HT1080 (cell line): ENCODE results near the gene UBD. TPM values are rescaled to one million over a fixed set of nuclear protein-coding genes. Genes with fewer than 3 reads are reported as not detected.

Experiments
- DNase-seq: peaks from one replicate; pipeline ENCODE4 v3.0.0-alpha.2; 2015; ENCODE audit warnings: low read depth
- small RNA-seq: library from RNA; depleted of rRNA; stranded (forward); fragments of <200 nt; gene quantifications from one replicate; pipeline ENCODE3, GENCODE V24; 2014
- total RNA-seq: library from RNA; depleted of rRNA; stranded (reverse); fragments of >200 nt; shearing (Covaris generic); gene quantifications from 2 replicates; pipeline ENCODE4 v1.2.3, GENCODE V29; 2014; rRNA removed

Gene UBD
- total RNA-seq, 1 experiment from 2014 or later = not detected

DNA sequence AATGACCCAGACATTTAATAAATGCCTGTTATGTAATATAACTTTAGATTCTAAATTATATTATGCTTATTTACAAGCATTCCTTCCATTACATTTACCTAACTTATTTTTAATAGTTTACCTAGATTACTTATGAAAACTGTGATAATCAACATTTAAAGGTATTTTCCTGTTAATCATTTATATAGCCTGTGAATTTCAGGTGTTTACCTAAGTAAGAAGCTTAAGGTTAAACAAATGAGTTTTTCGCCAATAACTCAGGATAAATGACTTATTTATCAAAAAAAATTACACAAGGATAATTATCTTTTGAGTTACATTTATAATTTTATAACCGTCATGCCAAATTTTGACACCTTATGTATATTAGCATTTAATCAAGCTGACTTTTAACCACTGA, 35.5 kb downstream of the UBD start:
- no peak for DNase-seq

DNA sequence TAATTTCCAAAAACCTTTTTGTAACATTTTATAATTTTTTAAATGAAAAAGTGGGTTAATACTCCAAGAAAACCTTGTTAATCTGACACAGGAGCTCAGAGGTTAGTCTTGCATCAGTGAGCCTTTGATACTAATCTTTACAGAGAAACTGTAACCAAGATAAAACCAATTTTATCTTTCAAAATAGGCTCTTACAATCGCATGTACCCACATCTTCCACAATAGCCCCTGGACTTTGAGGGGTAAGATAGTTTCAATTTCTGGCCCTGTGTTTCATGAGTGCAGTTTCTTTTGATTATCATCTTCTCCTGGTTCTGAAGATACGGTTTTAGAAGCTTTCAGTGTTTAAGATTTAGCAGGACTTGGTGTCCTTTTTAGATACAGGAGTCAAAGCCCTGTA, 37.3 kb downstream of the UBD start:
- no peak for DNase-seq

DNA sequence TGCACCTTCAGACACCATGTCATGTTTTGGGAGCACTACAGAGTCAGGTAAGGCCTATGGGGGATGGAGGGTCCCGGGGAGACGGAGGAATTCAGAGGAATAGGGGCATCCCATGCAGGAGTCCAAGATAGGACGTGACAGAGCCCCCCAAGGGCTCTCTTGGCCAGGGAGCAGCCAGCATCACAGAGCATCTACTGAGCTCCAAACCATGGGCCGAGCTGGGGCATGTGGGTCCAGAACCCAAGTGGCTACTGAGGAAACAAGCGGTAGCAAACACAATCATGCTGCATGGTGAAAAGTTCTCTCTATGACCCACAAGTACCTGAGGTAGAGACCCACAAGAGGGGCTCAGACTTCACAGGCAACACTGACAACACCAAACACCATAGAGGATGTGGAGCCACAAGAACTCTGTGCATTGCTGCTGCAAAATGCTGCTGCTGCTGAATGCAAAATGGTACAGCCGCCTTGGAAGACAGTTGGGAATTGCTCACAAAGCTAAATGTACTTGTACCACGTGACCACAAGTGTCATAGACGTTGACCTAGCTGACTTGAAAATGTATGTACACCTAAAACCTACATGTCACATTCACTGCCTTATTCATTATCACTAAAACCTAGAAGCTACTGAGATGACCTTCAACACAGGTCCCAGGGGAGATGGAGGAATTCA, 38.4 kb downstream of the UBD start:
- no peak for DNase-seq

DNA sequence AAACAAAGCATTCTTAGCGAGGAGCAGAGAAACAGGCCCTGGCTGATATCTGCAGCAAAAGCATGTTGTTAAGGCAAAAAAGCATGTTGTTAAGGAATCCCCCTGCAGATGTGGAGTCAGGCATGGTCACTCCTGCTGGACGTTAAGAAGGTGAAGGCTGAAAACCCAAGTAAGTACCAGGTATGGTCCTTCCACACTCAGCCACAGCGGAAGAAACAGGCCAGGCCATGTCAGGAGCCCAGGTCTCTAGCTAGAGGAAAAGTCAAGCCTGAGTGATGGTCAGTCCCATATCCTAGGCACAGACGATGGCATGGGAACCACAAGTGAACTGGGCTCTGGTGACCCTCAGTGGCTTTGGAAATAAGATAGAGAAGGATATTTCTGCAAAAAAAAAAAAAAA, 39.3 kb downstream of the UBD start:
- no peak for DNase-seq

DNA sequence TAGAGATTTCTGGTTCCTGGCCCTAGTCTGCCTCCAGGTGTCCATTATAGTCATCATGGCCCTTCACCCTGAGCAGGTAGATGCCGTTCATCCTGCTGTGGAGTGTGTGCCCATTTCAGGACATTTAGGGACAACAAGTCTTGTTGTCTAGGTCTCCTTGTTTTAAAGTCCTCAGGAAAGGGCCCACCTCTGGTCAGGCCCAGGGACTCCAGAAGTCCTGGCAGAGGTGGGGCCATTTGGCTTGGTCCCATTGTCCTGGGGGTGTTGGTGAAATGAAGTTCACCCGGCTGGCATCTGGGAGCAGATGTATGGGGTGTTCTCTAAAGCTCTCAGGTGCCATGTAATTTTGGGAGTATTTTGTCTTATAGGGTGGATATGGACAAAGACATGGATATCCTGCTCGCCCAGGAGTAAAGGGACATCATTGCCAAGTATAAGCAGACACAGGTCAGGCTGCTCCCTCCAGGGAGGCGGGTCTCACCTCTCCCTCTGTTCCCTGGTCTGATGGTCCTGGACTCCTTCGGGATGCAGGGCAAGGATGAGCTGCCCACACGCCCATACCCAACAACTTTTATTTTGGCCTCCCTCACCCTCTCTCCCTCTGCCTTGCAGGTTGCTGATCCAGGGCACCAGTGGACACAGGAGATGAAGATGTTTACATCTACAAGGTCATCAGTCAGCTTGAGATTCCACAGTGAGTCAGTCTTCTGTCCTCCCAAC, 40.1 kb downstream of the UBD start:
- no peak for DNase-seq

DNA sequence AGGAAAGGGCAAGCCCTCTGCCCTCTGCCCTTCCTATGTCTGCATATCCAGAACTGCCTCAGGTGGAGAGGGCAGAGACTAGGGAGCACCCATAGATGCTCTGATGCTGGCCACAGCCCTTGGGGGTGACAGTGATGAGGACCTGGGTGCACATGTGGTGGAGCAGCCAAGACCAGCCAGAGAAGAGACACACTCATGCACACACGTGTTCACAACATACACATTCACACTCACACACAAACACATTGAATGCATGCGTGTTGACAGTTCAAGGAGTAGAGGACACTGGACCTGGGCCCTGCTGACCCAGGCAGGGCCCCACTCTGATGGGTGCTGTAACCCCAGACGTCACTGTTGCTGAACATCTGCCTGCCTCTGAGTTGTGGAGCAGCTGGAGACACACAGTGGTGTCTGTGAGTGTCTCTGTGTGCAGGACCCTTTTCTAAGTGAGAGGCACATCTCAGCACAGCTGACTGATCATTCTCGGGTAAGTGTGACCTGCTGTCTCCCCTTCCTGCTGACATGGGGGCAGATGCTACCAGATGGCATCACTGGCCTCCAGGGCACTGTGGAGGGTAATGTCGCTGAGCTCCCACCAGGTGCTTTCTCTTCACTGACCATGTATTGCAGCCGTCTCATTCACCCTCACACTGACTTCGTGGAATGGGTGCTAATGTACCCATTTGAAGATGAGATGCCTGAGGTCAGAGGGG, 41.6 kb downstream of the UBD start:
- no peak for DNase-seq

DNA sequence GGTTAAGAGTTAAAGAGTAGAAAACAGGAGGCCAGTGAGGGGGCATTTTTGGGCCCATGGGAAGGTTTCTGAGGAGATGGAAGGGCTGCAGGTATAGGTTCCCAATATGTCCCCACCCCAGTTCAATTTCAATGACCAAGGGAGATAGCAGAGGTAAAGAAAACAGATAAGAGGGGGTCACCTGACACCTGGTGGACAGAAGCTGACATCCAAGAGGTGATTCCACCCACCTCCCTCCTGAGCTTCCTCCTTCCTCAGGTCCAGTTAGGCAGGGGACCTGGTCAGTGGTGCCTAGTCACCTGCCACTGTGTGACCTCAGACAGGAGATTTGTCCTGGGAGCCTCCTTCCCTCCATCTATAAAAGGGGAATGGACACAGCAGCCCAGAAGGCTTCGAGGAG, 42.3 kb downstream of the UBD start:
- DNase-seq = no peak

DNA sequence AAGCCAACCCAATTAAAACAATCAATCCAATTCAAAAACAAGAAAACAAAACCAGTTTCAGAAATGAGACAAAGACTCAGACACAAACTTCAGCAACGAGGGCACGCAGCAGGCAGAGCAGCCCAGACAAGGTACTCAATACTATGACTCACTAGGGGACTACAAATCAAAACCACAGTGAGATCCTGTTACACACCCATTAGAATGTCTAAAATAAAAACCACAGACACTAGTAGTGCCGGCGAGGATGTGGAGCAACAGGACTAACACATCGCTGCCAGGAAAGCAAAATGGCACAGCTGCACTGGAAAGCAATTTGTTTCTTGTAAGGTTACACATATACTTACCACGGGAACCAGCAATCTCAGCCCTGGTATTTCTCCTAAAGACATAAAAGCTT, 43.4 kb downstream of the UBD start:
- peak; percentile 91 for DNase-seq

DNA sequence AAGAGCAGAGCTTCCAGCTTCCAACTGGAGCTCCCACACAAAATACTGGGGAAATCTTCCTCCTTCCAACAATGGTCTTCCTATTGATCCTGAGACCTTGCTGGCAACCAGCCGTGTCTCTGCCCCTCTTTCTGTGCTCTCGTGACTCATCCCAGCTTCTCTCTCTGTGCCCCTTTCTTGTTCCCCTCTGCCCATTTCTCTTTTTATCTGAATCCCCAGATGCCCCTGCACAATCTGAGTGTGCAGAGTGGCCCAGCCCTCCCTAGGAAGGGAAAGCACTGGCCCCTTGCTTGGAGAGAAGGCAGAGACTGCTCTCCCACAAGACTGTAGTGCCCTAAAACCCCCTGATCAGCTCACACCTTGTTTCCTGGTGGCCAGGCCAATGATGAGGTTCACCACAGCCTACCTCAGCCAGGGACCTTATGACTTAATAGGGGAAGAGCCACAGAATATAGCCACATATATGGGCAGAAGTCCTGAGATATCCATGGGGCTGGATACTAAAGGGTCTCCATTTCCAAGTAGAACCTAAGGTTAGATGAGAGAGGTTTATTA, 48.7 kb downstream of the UBD start:
- no peak for DNase-seq

DNA sequence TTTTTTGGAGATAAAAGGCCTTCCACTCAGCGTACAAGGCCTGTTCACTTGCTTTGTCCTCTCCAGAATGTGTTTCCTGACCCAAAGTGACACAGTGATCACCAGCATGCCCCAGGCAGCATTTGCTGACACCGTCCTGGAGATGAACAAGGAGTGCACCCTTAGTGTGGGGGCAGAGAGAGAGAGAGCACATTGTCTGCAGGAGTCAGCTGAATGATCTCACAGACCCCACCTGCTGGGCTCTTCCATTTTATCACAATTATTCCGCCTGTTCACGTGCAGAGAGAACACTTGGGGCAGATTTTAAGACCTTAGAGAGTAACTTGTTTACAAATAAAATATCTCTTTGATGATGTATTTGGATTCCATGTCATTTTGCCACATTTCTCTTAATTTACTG, 49.3 kb downstream of the UBD start:
- peak; percentile 17 for DNase-seq

DNA sequence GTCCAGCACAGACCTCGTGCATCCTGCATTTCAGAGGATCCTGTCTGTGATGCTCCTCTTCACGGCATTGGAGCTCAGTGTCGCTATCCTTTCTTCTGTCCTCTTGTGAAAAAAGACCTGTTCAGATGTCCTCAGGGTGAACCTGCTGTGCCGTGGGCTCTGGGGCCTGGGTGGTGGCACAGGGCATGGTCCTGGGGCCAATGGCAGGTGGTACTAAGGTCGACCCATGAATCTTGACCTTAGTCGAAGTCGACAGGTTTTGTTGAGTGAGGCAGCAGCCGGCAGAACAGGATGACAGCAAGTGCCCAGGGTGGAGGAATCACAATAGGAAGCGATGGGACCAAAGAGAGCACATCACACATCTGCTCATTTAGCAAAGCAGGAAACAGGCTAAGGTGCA, 49.8 kb downstream of the UBD start:
- no peak for DNase-seq

DNA sequence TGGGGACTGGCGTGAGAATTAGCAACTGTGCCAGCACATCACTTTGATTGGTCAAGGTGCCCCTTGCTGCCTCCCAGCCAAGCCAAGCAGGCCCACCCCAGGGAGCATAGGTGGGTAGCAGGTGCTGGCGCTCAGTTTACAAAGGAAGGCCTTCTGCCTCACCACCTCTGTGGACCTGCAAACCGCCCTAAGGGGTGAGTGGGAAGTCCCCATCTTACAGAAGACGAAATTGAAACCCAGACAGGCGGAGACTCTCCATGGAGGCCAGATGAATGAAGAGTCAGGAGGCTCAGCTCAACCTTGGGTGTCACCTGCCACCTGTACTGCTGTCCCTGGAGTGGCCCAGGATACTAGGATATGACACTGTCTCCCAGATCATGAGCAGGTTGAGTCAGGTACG, 50.3 kb downstream of the UBD start:
- DNase-seq = no peak

DNA sequence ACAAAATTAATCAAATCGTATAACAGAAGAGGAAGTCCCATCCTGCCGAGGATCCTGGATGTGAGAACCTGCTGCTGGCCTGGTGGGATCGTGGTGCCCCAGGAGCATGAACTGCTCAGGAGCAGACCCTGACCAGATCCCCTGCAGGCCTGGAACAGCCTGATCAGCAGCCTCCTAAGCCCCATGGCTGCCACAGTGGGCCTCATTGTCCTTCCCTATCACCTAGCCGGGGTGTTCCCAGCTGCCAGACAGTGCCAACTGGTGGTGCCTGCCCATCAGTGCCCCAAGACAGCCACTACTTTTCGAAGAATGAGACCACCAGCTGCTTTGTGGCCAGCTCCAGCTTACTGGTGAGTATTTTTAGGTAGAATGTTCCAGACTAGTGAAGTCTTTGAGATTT, 52.2 kb downstream of the UBD start:
- DNase-seq = no peak

DNA sequence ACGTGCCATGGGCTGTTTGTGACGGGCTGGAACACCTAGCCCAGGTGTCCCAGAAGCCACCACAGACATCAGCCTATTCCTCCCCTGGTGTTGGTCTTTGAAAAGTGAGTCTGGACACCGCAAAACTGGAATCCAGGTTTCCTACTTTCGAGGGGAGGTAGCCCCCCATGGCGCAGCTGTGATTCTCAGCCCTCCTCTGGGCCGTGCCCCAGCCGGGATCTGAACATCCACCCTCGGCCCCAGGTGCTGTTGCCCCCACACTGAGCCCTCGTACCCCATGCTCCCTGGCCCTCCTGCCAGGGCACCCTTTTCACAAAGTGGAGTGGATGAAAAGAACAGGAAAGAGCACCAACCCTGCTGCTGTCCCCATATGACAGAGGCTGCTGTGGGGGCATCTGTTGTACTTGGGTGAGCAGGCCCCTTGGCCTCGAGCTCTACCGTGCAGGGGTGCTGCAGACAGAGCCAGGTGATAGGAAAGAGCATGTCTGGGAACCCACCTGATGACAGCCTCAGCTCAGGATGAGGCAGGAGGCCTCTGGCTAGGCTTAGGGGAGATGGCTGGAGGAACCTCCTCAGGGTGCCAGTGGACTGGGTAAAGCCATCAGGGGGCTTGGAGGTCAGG, 53.0 kb downstream of the UBD start:
- no peak for DNase-seq

DNA sequence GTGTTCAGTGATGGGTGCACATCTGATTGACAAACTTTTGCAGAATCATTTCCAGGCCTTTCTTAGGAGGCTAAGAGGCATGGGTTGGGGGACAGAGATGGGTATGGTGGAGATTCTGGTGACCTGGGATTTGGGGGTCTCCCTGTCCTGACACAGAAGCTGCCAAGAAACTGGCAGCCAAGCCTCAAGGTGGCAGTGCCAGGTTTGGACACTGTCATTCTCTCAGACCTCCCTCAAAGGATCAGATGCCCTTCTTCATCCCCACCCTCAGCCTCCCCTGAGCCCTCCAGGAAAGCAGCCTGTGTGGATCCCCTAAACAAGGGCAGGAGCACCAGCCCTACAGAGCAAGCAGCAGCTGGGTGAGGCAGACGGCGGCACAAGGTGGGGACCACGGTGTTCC, 53.7 kb downstream of the UBD start:
- no peak for DNase-seq

Small RNA genes within 50 kb of the gene (small RNA-seq; reads per million reads assigned to genes)
- gene SNORD32B = 2.2 reads per million, percentile 83 among the genes with 10 or more reads in this experiment
- not detected for gene TMEM183AP1

Other genes with a start within 250 kb of the UBD start
- not detected in 2 replicates for gene OR5V1, start 190.9 kb downstream of the UBD start, total RNA-seq
- not detected in 2 replicates for gene OR12D3, start 184.4 kb downstream of the UBD start, total RNA-seq
- gene OR12D2, start 164.1 kb downstream of the UBD start, total RNA-seq = not detected in 2 replicates
- gene OR12D1, start 144.8 kb downstream of the UBD start, total RNA-seq = not detected in 2 replicates
- not detected in 2 replicates for gene OR10C1, start 120.4 kb downstream of the UBD start, total RNA-seq
- gene OR11A1, start 102.7 kb downstream of the UBD start, total RNA-seq = not detected in 2 replicates
- not detected in 2 replicates for gene OR2H1, start 102.6 kb downstream of the UBD start, total RNA-seq
- not detected in 2 replicates for gene MAS1L, start 71.8 kb downstream of the UBD start, total RNA-seq
- not detected in 2 replicates for gene OR2H2, start 25.4 kb upstream of the UBD start, total RNA-seq
- 5.4 and 10.4 TPM in 2 replicates for gene GABBR1, start 73.5 kb upstream of the UBD start, total RNA-seq
- not detected in 2 replicates for gene MOG, start 97.4 kb upstream of the UBD start, total RNA-seq
- gene ZFP57, start 121.4 kb upstream of the UBD start, total RNA-seq = not detected in 2 replicates
- 0.40 and 0.90 TPM in 2 replicates for gene HLA-F, start 163.7 kb upstream of the UBD start, total RNA-seq